Fibroblast of peridontal ligament (primary cell): Measurements from ENCODE around the gene GALNT2.

ENCODE experiments used
- DNase-seq: peaks from one replicate; pipeline ENCODE4 v3.0.0-alpha.2; 2010; ENCODE audit errors: extremely low read depth

GALNT2 gene

GRCh38 chr1:230295367-230295766 is 228.3 kb downstream of the GALNT2 start:
- DNase-seq, result no peak

GRCh38 chr1:230299191-230300006 is 232.4 kb downstream of the GALNT2 start:
- DNase-seq, result no peak

GRCh38 chr1:230300322-230301301 is 233.6 kb downstream of the GALNT2 start:
- DNase-seq, result no peak

- DNase-seq, result no peak
Observed at GRCh38 chr1:230301322-230301721, 234.3 kb downstream of the GALNT2 start.

DNA sequence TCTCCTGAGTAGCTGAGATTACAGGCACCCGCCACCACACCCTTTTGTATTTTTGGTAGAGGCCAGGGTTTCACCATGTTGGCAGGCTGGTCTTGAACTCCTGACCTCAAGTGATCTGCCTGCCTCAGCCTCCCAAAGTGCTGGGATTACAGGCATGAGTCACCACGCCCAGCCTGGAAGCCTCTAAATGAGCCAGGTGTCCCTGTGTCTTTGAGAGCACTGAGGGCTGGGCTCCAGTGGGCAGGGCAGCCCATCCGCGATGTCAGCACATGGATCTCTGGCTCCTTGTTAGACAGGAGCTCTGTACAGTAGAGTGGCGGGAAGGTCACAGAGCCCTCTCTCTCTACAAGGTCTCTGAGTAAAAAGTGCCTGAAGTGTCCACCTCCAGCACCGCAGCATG is 234.8 kb downstream of the GALNT2 start:
- no peak for DNase-seq

GRCh38 chr1:230303069-230303468 is 236.0 kb downstream of the GALNT2 start:
- no peak for DNase-seq

GRCh38 chr1:230303822-230304221 is 236.8 kb downstream of the GALNT2 start:
- peak; percentile 28 for DNase-seq

- DNase-seq, result no peak
Observed at GRCh38 chr1:230306169-230306568, 239.1 kb downstream of the GALNT2 start.

DNA sequence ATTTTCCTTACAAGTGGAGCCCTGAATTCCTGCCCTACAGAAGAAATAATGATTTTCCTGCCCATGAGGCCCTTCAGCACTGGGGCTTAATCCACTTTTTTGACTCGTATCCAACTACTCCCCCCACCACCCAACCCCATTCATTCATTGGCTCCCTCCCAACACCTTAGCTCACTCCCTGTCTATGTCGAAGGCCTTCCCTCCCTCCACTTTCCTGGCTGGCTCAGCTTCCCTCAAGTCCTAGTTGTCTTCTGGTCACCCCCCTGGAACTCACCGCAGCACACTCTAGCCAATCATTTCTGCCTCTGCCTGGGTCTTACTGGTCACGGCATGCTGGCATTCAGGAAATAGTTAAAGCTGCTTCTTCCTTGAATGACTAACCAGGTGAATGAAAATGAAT is 240.2 kb downstream of the GALNT2 start:
- DNase-seq, result no peak

- DNase-seq, result peak; percentile 9
Observed at GRCh38 chr1:230308039-230308438, 241.0 kb downstream of the GALNT2 start.

- no peak for DNase-seq
Observed at GRCh38 chr1:230308821-230309220, 241.8 kb downstream of the GALNT2 start.

DNA sequence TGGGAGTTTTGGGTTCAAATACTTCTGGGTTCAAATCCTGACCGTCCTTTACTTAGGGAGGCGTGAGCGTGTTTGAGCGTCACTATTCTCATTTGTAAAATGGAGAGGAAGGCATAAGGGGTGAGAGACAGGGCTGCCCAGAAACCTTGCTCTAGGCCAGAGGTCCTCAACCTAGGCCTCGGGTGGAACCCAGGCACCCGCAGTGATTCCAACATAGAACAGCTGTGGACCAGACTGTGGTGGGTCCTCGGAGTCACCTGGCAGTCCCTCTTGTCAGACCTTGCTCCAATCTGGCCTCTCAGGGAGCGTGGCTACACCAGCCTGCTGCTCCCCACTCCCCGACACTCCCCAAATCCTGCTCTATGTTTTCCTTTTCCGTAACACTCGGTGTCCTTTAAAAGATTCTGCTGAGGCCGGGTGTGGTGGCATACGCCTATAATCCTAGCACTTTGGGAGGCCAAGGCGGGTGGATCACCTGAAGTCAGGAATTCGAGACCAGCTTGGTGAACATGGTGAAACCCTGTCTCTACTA is 242.7 kb downstream of the GALNT2 start:
- DNase-seq, result no peak

- peak; percentile 79 for DNase-seq
Observed at GRCh38 chr1:230310381-230311163, 243.5 kb downstream of the GALNT2 start.

GRCh38 chr1:230312676-230313075 is 245.6 kb downstream of the GALNT2 start:
- DNase-seq, result no peak

DNA sequence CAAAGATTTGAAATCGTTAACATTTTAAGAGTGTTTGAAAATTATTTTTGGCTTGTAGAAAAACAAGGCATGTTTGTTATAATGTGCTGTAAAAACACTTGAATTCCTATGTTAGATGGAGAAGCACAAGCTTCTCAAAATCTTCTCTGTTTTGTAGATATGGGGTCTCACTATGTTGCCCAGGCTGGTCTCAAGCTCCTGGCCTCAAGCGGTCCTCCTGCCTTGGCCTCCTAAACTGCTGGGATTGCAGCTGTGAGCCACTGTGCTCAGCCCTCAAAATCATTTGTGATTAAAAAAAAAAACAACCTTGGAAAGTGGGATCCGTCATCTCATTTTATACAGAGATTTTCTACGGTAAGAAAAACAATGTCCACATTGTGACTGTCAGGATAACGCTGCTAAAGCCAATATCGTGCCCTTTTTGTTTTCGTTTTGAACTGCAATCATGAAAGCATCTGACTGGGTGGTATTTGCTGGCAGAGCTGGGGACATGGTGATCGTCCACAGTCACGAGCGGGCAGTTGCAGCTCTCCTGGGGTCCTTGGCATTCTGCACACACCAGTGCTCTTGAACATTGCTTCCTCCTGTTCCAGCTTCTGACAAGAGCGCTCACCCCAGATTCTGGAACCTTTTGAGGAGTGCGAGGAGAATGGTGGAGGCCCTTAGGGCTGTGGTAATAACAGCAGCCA is 246.6 kb downstream of the GALNT2 start:
- no peak for DNase-seq

- DNase-seq, result no peak
Observed at GRCh38 chr1:230314142-230314470, 247.1 kb downstream of the GALNT2 start.

DNA sequence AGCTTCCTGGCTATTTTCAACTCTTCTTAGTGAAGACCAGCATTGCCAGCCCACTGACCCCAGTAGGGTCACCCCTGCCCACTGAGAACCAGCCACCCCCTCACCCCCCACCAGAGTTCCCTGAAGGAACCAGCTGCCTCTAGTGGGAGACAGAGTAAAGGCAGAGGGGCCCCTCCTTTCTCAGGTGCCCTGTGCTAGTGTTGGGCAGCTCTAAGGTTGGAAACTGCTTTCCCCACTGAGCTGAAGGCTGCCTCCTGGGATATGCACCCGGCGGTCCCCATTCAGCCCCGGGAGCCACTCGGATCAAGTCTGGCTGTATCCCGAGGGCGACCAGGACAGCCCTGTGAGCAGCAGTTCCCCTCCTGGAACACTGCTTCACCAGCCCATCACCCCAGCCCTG is 248.1 kb downstream of the GALNT2 start:
- no peak for DNase-seq

GRCh38 chr1:230316864-230317745 is 250.1 kb downstream of the GALNT2 start:
- DNase-seq, result no peak

DNA sequence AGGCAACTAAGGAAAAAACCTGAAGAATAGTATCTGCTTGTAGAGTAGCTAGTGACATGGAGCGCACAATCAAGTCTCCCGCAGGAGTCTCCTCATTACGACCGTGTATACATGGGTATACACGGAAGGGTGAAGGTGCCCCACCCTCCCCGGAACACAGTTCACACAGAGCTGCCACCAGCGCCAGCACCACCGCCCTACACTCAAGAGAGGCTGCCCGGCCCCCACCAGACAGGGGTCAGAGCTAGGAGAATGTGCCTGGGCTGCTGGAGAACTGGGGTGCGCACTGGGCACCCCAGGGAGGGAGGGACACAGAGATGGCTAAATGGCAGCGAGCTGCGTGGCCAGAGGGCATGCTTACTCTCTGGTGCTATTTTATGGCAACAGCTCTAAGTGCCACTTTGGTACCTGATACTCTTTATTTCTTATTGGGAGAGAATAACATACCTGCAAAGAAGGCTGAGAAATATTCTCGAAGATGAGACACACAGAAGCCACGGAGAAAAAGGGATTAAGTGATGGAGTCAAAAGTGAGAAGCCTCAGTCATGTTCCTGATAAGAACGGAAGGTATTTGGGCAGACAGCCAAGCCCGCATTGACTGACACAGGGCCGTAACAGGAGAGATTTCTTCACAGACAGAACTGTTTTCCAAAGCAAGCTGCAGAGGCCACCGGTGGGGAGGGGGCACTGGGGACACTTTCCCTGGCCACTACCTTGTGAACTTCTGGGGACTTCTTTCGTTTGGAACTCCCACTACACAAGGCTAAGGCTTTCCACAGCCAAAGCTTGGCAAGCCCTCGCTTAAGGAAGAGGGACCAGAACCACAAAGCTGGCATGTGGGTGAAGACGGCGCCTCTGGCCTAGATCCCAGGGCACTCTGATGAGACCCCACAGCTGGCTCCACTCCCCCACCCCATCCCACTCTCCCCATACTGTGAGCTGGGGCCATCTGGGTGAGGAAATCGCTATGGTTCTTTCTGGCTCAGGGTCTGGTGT is 251.1 kb downstream of the GALNT2 start:
- DNase-seq, result no peak
